SK-N-SH treated with all-trans-retinoic acid at 6 μM for 48 hours (cell line): ENCODE results near the gene RBP5.

Experiments
- ATAC-seq: fragments of 200-7000 bp; cut with Tn5 transposase; 3 replicates; pipeline ENCODE4 v1.9.1; 2020; ENCODE audit warnings: mild to moderate bottlenecking, moderate library complexity
- ARNTL ChIP-seq: fragments of 450-650 bp; formaldehyde crosslinking; IDR thresholded peaks from 2 replicates; pipeline ENCODE4 v1.5.0; 2020; ENCODE audit warnings: low read depth, mild to moderate bottlenecking, moderate library complexity, borderline replicate concordance
- BACH2 ChIP-seq: fragments of 250-450 bp; sonication (Bioruptor Pico); IDR thresholded peaks from 2 replicates; pipeline ENCODE4 v1.9.0; 2021; ENCODE audit warnings: mild to moderate bottlenecking, borderline replicate concordance
- CREB5 ChIP-seq: fragments of 250-450 bp; sonication (Bioruptor Pico); IDR thresholded peaks from 2 replicates; pipeline ENCODE4 v1.5.1; 2020; ENCODE audit warnings: low read depth, mild to moderate bottlenecking, moderate library complexity
- CSRNP3 ChIP-seq: fragments of 250-450 bp; sonication (Bioruptor Pico); IDR thresholded peaks from 2 replicates; pipeline ENCODE4 v1.5.1; 2021; ENCODE audit warnings: mild to moderate bottlenecking, moderate library complexity
- ESRRG ChIP-seq: fragments of 250-450 bp; sonication (Bioruptor Pico); IDR thresholded peaks from 2 replicates; pipeline ENCODE4 v1.6.1; 2021; ENCODE audit warnings: mild to moderate bottlenecking
- GLIS3 ChIP-seq: fragments of 250-450 bp; sonication (Bioruptor Pico); IDR thresholded peaks from 2 replicates; pipeline ENCODE4 v1.5.0; 2020; ENCODE audit warnings: mild to moderate bottlenecking, moderate library complexity
- OSR1 ChIP-seq: fragments of 250-450 bp; sonication (Bioruptor Pico); IDR thresholded peaks from 2 replicates; pipeline ENCODE4 v1.8.0; 2022; ENCODE audit warnings: moderate library complexity, mild to moderate bottlenecking, inconsistent platforms
- PATZ1 ChIP-seq: fragments of 250-450 bp; sonication (Bioruptor Pico); IDR thresholded peaks from 2 replicates; pipeline ENCODE4 v1.8.0; 2020; ENCODE audit warnings: mild to moderate bottlenecking, moderate library complexity, borderline replicate concordance
- PPARA ChIP-seq: fragments of 250-450 bp; sonication (Bioruptor Pico); IDR thresholded peaks from 2 replicates; pipeline ENCODE4 v1.5.0; 2020; ENCODE audit warnings: mild to moderate bottlenecking, borderline replicate concordance
- SNAI2 ChIP-seq: fragments of 250-450 bp; sonication (Bioruptor Pico); IDR thresholded peaks from 2 replicates; pipeline ENCODE4 v1.5.0; 2020; ENCODE audit warnings: mild to moderate bottlenecking, moderate library complexity
- TCF4 ChIP-seq: fragments of 250-450 bp; sonication (Bioruptor Pico); IDR thresholded peaks from 2 replicates; pipeline ENCODE4 v1.8.0; 2021; ENCODE audit warnings: mild to moderate bottlenecking, moderate library complexity, borderline replicate concordance
- TSHZ2 ChIP-seq: fragments of 250-450 bp; sonication (Bioruptor Pico); IDR thresholded peaks from 2 replicates; pipeline ENCODE4 v1.5.0; 2020; ENCODE audit warnings: mild to moderate bottlenecking, moderate library complexity
- ZC3H10 ChIP-seq: fragments of 250-450 bp; sonication (Bioruptor Pico); IDR thresholded peaks from 2 replicates; pipeline ENCODE4 v1.5.1; 2021; ENCODE audit warnings: mild to moderate bottlenecking, moderate library complexity
- ZFP3 ChIP-seq: fragments of 250-450 bp; sonication (Bioruptor Pico); IDR thresholded peaks from 2 replicates; pipeline ENCODE4 v1.5.0; 2020; ENCODE audit warnings: mild to moderate bottlenecking, moderate library complexity
- ZNF565 ChIP-seq: fragments of 450-650 bp; formaldehyde crosslinking; conservative IDR thresholded peaks from 2 replicates; pipeline ENCODE4 v1.5.0; 2020; ENCODE audit warnings: low read depth, mild to moderate bottlenecking, moderate library complexity
- ZNF70 ChIP-seq: fragments of 450-650 bp; formaldehyde crosslinking; IDR thresholded peaks from 2 replicates; pipeline ENCODE4 v1.5.0; 2020; ENCODE audit warnings: mild to moderate bottlenecking, moderate library complexity

Gene RBP5

GRCh38 chr12:7136071-7136470 is 7.4 kb upstream of the RBP5 start:
- TF ChIP-seq ESRRG (CRISPR knock-in tag), result no peak
- no peak for TF ChIP-seq ZNF565 (CRISPR knock-in tag)
- TF ChIP-seq ZC3H10 (CRISPR knock-in tag), result no peak
- TF ChIP-seq, all 23 proteins: peak for 0
- no peak for ATAC-seq

- no peak for ATAC-seq
- TF ChIP-seq ZFP3 (CRISPR knock-in tag) (no peak), CSRNP3 (CRISPR knock-in tag) (no peak), CREB5 (CRISPR knock-in tag) (no peak), ZNF565 (CRISPR knock-in tag) (no peak), BACH2 (CRISPR knock-in tag) (no peak), SNAI2 (CRISPR knock-in tag) (no peak), ARNTL (no peak), ZC3H10 (CRISPR knock-in tag) (no peak), ZNF70 (CRISPR knock-in tag) (no peak), PATZ1 (no peak), ESRRG (CRISPR knock-in tag) (no peak), PPARA (CRISPR knock-in tag) (no peak), TSHZ2 (no peak), TCF4 (CRISPR knock-in tag) (no peak), GLIS3 (CRISPR knock-in tag) (no peak)
These were observed 5.9 kb upstream of the RBP5 start for GRCh38 chr12:7134396-7135166.

GRCh38 chr12:7131502-7131866 is 2.8 kb upstream of the RBP5 start:
- TF ChIP-seq BACH2 (CRISPR knock-in tag), result no peak
- no peak for ATAC-seq

- ATAC-seq, result peak; percentile 80
- TF ChIP-seq PPARA (CRISPR knock-in tag) (no peak), GLIS3 (CRISPR knock-in tag) (no peak), ZNF565 (CRISPR knock-in tag) (no peak), ESRRG (CRISPR knock-in tag) (no peak), TSHZ2 (no peak), PATZ1 (no peak), ARNTL (no peak), OSR1 (CRISPR knock-in tag) (no peak), SNAI2 (CRISPR knock-in tag) (no peak)
These were observed 2.2 kb upstream of the RBP5 start for GRCh38 chr12:7130701-7131501.
